Endothelial cell of umbilical vein (primary cell): ENCODE measurements around the gene TUB. TPM values are rescaled to one million over a fixed set of nuclear protein-coding genes. Genes with fewer than 3 reads are reported as not detected.

Experiments
- BruUV-seq: library from RNA; stranded (reverse); fragments of 400-500 nt; replicated peaks from 2 replicates; lab custom pipeline; 2021; lab: Mats Ljungman, UMichigan
- CTCF ChIA-PET: fragments of 300-600, 350-600 bp; sonication (Branson Sonifier 250); formaldehyde crosslinking; loops from one replicate; lab custom pipeline; 2021; ENCODE audit warnings: antibody characterized with exemption, inconsistent platforms; lab: Charles Lee
- POLR2A ChIA-PET: fragments of 300-600, 350-600 bp; sonication (Branson Sonifier 250); formaldehyde crosslinking; loops from one replicate; lab custom pipeline; 2021; ENCODE audit warnings: antibody characterized with exemption, inconsistent platforms; lab: Charles Lee
- DNase-seq: peaks from one replicate; pipeline ENCODE4 v3.0.0-alpha.2; 2011; ENCODE audit warnings: low read depth, low spot score
- FAIRE-seq: peaks from 2 replicates; lab custom pipeline; 2011; peaks lifted over from hg19 to GRCh38; lab: Jason Lieb, UNC
- H2AFZ ChIP-seq: 2 replicates; pipeline ENCODE4 v1.6.0; 2012; ENCODE audit warnings: low read depth, low read length, control low read depth, inconsistent platforms
- H3K27ac ChIP-seq: 2 replicates; pipeline ENCODE4 v1.5.1; 2011; ENCODE audit warnings: low read depth, mild to moderate bottlenecking, control low read depth, low read length, moderate library complexity; ENCODE audit not compliant: insufficient read depth
- H3K27me3 ChIP-seq, 2 experiments: 2 replicates each; pipeline versions ENCODE4 v1.6.0 to v1.6.1; 2011; ENCODE audit warnings: low read length in 2 of 2, mixed read lengths in 1 of 2; ENCODE audit not compliant: control insufficient read depth in 2 of 2, insufficient read depth in 2 of 2
- H3K36me3 ChIP-seq, 2 experiments: 2 replicates in 1 of 2; 3 replicates in 1 of 2; pipeline ENCODE4 v1.5.1; 2011; ENCODE audit warnings: low read length in 2 of 2, mild to moderate bottlenecking in 1 of 2, moderate library complexity in 1 of 2; ENCODE audit not compliant: control insufficient read depth in 2 of 2, insufficient read depth in 2 of 2; ENCODE audit errors: extremely low read depth in 1 of 2
- H3K4me1 ChIP-seq: 3 replicates; pipeline ENCODE4 v1.5.1; 2011; ENCODE audit warnings: mild to moderate bottlenecking, low read length; ENCODE audit not compliant: control insufficient read depth, insufficient read depth; ENCODE audit errors: extremely low read depth
- H3K4me2 ChIP-seq: 2 replicates; pipeline ENCODE4 v1.6.1; 2011; ENCODE audit warnings: low read length, control low read depth, mixed read lengths; ENCODE audit not compliant: insufficient read depth
- H3K4me3 ChIP-seq, 3 experiments: fragments of 200-600 bp in 1 of 3; sonication (generic), shearing (Covaris generic) in 1 of 3; replicated peaks in 1 of 3; 2 replicates each; pipeline ENCODE4 v1.5.1; 2011 to 2016; ENCODE audit warnings: control low read depth in 3 of 3, low read length in 3 of 3, mild to moderate bottlenecking in 2 of 3, inconsistent platforms in 1 of 3, low read depth in 1 of 3, moderate library complexity in 1 of 3; ENCODE audit not compliant: insufficient read depth in 1 of 3
- H3K79me2 ChIP-seq: 2 replicates; pipeline ENCODE4 v1.6.0; 2012; ENCODE audit warnings: low read length, inconsistent platforms; ENCODE audit not compliant: control insufficient read depth, insufficient read depth
- H3K9ac ChIP-seq: replicated peaks from 2 replicates; pipeline ENCODE3; 2011; ENCODE audit warnings: low read length, control low read depth; ENCODE audit not compliant: insufficient read depth; ENCODE audit errors: extremely low read depth
- H3K9me1 ChIP-seq: replicated peaks from 3 replicates; pipeline ENCODE4 v1.6.0; 2011; ENCODE audit warnings: mild to moderate bottlenecking, low read length; ENCODE audit not compliant: control insufficient read depth, insufficient read depth; ENCODE audit errors: extremely low read depth
- H3K9me3 ChIP-seq: replicated peaks from 2 replicates; pipeline ENCODE4 v1.5.1; 2012; ENCODE audit warnings: low read length, inconsistent platforms; ENCODE audit not compliant: control insufficient read depth, insufficient read depth
- H4K20me1 ChIP-seq: replicated peaks from 2 replicates; pipeline ENCODE3; 2011; ENCODE audit warnings: mild to moderate bottlenecking, low read length; ENCODE audit not compliant: control insufficient read depth, insufficient read depth; ENCODE audit errors: extremely low read depth
- EZH2 ChIP-seq: IDR thresholded peaks from 2 replicates; pipeline ENCODE4 v1.6.1; 2012; ENCODE audit warnings: borderline replicate concordance, low read depth, mild to moderate bottlenecking, moderate library complexity, low read length, inconsistent platforms; ENCODE audit not compliant: severe bottlenecking
- FOS ChIP-seq: IDR thresholded peaks from 2 replicates; pipeline ENCODE4 v1.6.1; 2011; ENCODE audit warnings: mild to moderate bottlenecking, low read length, moderate library complexity, borderline replicate concordance; ENCODE audit not compliant: insufficient read depth
- JUN ChIP-seq: IDR thresholded peaks from 2 replicates; pipeline ENCODE4 v1.6.1; 2011; ENCODE audit warnings: borderline replicate concordance, low read depth; ENCODE audit not compliant: insufficient read length, insufficient read depth
- dilution Hi-C: fragments of 300-500 bp; cut with MboI; formaldehyde crosslinking; loops from one replicate; pipeline ENCODE4 v1.15.0; 2019; ENCODE audit warnings: low sequenced_read_pairs; ENCODE audit not compliant: extremely low pct_ligation_motif_present
- intact Hi-C: fragments of 100-400 bp; cut with micrococcal nuclease; formaldehyde crosslinking; loops from one replicate; pipeline ENCODE4 v1.10.0; 2022
- polyA plus RNA-seq, 4 experiments: library from polyadenylated mRNA; depleted of rRNA in 3 of 4; stranded (reverse) in 3 of 4; unstranded in 1 of 4; fragments of >200 nt; gene quantifications; 2 replicates each; pipeline versions ENCODE4 v1.2.1 to v1.2.3, GENCODE V29; 2011 to 2012; ENCODE audit warnings: missing spikeins in 1 of 4
- total RNA-seq: library from RNA; stranded (reverse); gene quantifications from 2 replicates; pipeline ENCODE4 v1.2.3, GENCODE V29; 2021
- TF ChIP-seq, protein P1 (sequence below), 2 donors: IDR thresholded peaks; 1 replicate in 1 of 2; 2 replicates in 1 of 2; pipeline ENCODE4 v1.5.1; 2011; ENCODE audit warnings: low read length in 2 of 2, mild to moderate bottlenecking in 2 of 2, moderate library complexity in 2 of 2, control low read depth in 1 of 2, inconsistent platforms in 1 of 2, low read depth in 1 of 2; ENCODE audit not compliant: insufficient read depth in 1 of 2; ENCODE audit errors: extremely low read depth in 1 of 2
- TF ChIP-seq, protein P2 (sequence below): IDR thresholded peaks from 2 replicates; pipeline ENCODE4 v1.6.1; 2011; ENCODE audit not compliant: insufficient read depth, insufficient read length

Gene TUB
- total and polyA plus RNA-seq, 2 donors (not counting 3 experiments of a cell fraction or from before 2014, with no cell fraction given) = 2.3 to 3.9 TPM

DNA sequence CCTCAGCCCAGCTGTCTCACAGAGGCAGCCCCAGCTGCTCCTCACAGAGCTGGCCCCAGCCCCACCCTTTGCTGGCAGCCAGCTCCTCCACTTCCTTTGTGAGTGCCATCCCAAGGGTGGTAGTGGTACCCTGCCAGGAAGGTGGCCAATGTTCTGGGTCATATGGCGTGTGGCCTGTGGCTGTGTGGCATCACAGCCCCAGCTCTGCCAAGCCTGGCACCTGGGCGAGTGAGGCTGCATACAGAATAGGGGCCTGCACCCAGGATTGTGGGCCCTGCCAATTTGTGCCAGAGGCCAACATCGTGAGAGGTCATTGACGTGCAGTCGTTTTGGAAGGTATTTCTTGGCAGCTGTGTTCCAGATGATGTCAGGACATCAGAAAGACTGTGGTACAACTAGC lies 10.7 kb downstream of the TUB start:
- Histone ChIP-seq H3K4me1 (no peaks in the 10 kb centered on the region), H3K9ac (no peak overlapping the region), H3K4me3 (no peak overlapping the region), H4K20me1 (no peaks in the 10 kb centered on the region), H3K79me2 (no peaks in the 10 kb centered on the region), H3K27me3 (no peaks in the 10 kb centered on the region), H3K36me3 (no peaks in the 10 kb centered on the region), H3K9me3 (no peaks in the 10 kb centered on the region), H3K27ac (no peak overlapping the region), H3K4me2 (no peak overlapping the region), H2AFZ (no peak overlapping the region), H3K9me1 (no peaks in the 10 kb centered on the region)
- intact Hi-C loops = loop anchor here (1.0 to 10.0 kb wide), 3 partner anchors 85 to 397 kb away; no protein-coding TSS in a partner anchor
- CTCF ChIA-PET = interaction anchor here (1.0 to 20.3 kb wide), 22 partner anchors 7 to 994 kb away, joined by 3 to 822 read pairs (median 5); partner anchors contain the start of genes EIF3F and TUB
- BruUV-seq = no TSS peak
- dilution Hi-C loops = no loop called here
- TF ChIP-seq, protein P1, sequence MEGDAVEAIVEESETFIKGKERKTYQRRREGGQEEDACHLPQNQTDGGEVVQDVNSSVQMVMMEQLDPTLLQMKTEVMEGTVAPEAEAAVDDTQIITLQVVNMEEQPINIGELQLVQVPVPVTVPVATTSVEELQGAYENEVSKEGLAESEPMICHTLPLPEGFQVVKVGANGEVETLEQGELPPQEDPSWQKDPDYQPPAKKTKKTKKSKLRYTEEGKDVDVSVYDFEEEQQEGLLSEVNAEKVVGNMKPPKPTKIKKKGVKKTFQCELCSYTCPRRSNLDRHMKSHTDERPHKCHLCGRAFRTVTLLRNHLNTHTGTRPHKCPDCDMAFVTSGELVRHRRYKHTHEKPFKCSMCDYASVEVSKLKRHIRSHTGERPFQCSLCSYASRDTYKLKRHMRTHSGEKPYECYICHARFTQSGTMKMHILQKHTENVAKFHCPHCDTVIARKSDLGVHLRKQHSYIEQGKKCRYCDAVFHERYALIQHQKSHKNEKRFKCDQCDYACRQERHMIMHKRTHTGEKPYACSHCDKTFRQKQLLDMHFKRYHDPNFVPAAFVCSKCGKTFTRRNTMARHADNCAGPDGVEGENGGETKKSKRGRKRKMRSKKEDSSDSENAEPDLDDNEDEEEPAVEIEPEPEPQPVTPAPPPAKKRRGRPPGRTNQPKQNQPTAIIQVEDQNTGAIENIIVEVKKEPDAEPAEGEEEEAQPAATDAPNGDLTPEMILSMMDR (IDR thresholded peaks at IDR 0.05; ENCODE audit: extremely low read depth in 1 of 2, insufficient read depth in 1 of 2, low read depth in 1 of 2, low read length in 2 of 2) = no peak
- TF ChIP-seq EZH2 (no peak), JUN (no peak), FOS (no peak)
- TF ChIP-seq, protein P2, sequence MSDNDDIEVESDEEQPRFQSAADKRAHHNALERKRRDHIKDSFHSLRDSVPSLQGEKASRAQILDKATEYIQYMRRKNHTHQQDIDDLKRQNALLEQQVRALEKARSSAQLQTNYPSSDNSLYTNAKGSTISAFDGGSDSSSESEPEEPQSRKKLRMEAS = no peak
- POLR2A ChIA-PET = no interaction called here
- FAIRE-seq = no peak
- no peak for DNase-seq
